ENCODE data around the gene LVRN.

LVRN gene

GRCh38 chr5:115932991-115933390 lies 29.3 kb upstream of the LVRN start:
- no peak overlapping the region for H3K27ac ChIP-seq
- no peaks in the 10 kb centered on the region for H3K9me3 ChIP-seq
- no peaks in the 10 kb centered on the region for H3K36me3 ChIP-seq
- no peak for TF ChIP-seq CTCF (IDR thresholded peaks at IDR 0.05)
- no peaks in the 10 kb centered on the region for H3K27me3 ChIP-seq
- H3K4me1 ChIP-seq (ENCODE audit: control insufficient read depth in 1 of 2, insufficient read depth in 1 of 2, low read depth in 1 of 2, low read length in 1 of 2) = no peaks in the 10 kb centered on the region
- no peak overlapping the region for H3K4me3 ChIP-seq (ENCODE audit: low read depth in 1 of 2, low read length in 1 of 2)

- Histone ChIP-seq H3K9me3 (no peaks in the 10 kb centered on the region), H3K27ac (no peak overlapping the region), H3K36me3 (no peaks in the 10 kb centered on the region), H3K4me1 (ENCODE audit: control insufficient read depth in 1 of 2, insufficient read depth in 1 of 2, low read depth in 1 of 2, low read length in 1 of 2) (no peaks in the 10 kb centered on the region), H3K27me3 (no peaks in the 10 kb centered on the region), H3K4me3 (ENCODE audit: low read depth in 1 of 2, low read length in 1 of 2) (no peak overlapping the region)
- TF ChIP-seq CTCF (IDR thresholded peaks at IDR 0.05) = no peak
Measured at GRCh38 chr5:115934388-115934974, 27.8 kb upstream of the LVRN start.

GRCh38 chr5:115936031-115936430 lies 26.2 kb upstream of the LVRN start:
- H3K36me3 ChIP-seq = no peaks in the 10 kb centered on the region
- no peaks in the 10 kb centered on the region for H3K9me3 ChIP-seq
- no peak overlapping the region for H3K27ac ChIP-seq

GRCh38 chr5:115939059-115939458 lies 23.2 kb upstream of the LVRN start:
- H3K4me1 ChIP-seq (ENCODE audit: control insufficient read depth in 1 of 2, insufficient read depth in 1 of 2, low read depth in 1 of 2, low read length in 1 of 2) = peaks cover 14 to 19% of the 10 kb centered on the region in 2 experiments
- no peak overlapping the region for H3K27ac ChIP-seq
- TF ChIP-seq CTCF (IDR thresholded peaks at IDR 0.05) = no peak
- no peak overlapping the region for H3K4me3 ChIP-seq (ENCODE audit: low read depth in 1 of 2, low read length in 1 of 2)
- H3K9me3 ChIP-seq = no peaks in the 10 kb centered on the region
- no peaks in the 10 kb centered on the region for H3K36me3 ChIP-seq
- no peaks in the 10 kb centered on the region for H3K27me3 ChIP-seq

More at GRCh38 chr5:115936031-115936430, 26.2 kb upstream of the LVRN start:
- H3K4me3 ChIP-seq (ENCODE audit: low read depth in 1 of 2, low read length in 1 of 2) = no peak overlapping the region
- no peaks in the 10 kb centered on the region for H3K27me3 ChIP-seq
- TF ChIP-seq CTCF (IDR thresholded peaks at IDR 0.05) = no peak
- peaks cover 9 to 12% of the 10 kb centered on the region in 2 experiments for H3K4me1 ChIP-seq (ENCODE audit: control insufficient read depth in 1 of 2, insufficient read depth in 1 of 2, low read depth in 1 of 2, low read length in 1 of 2)

GRCh38 chr5:115940080-115940810 lies 22.0 kb upstream of the LVRN start:
- H3K4me1 ChIP-seq (ENCODE audit: control insufficient read depth in 1 of 2, insufficient read depth in 1 of 2, low read depth in 1 of 2, low read length in 1 of 2) = peaks cover 14 to 19% of the 10 kb centered on the region in 2 experiments
- no peaks in the 10 kb centered on the region for H3K9me3 ChIP-seq
- no peaks in the 10 kb centered on the region for H3K36me3 ChIP-seq
- H3K27ac ChIP-seq = no peak overlapping the region
- H3K27me3 ChIP-seq = no peaks in the 10 kb centered on the region
- TF ChIP-seq CTCF (IDR thresholded peaks at IDR 0.05) = no peak
- H3K4me3 ChIP-seq (ENCODE audit: low read depth in 1 of 2, low read length in 1 of 2) = no peak overlapping the region

Measured in neutrophil (primary cell).